NB4 (cell line): Measurements from ENCODE around the gene TMCC1.

Experiments used
- MAX ChIP-seq: IDR thresholded peaks from 2 replicates; pipeline ENCODE4 v1.6.1; 2011; ENCODE audit warnings: low read depth, low read length
- MYC ChIP-seq: IDR thresholded peaks from 2 replicates; pipeline ENCODE4 v1.6.1; 2011; ENCODE audit warnings: low read depth, low read length
- POLR2A ChIP-seq: IDR thresholded peaks from 2 replicates; pipeline ENCODE4 v1.6.1; 2011; ENCODE audit warnings: mild to moderate bottlenecking; ENCODE audit not compliant: insufficient read length; ENCODE audit errors: extremely low read depth
- TF ChIP-seq, protein P1 (sequence below): IDR thresholded peaks from one replicate; pipeline ENCODE4 v1.5.1; 2012; ENCODE audit warnings: low read depth, low read length

GRCh38 chr3:129722527-129722926, 171.0 kb downstream of the TMCC1 start:
- TF ChIP-seq POLR2A (no peak), MAX (no peak), MYC (no peak)
- TF ChIP-seq, protein P1, sequence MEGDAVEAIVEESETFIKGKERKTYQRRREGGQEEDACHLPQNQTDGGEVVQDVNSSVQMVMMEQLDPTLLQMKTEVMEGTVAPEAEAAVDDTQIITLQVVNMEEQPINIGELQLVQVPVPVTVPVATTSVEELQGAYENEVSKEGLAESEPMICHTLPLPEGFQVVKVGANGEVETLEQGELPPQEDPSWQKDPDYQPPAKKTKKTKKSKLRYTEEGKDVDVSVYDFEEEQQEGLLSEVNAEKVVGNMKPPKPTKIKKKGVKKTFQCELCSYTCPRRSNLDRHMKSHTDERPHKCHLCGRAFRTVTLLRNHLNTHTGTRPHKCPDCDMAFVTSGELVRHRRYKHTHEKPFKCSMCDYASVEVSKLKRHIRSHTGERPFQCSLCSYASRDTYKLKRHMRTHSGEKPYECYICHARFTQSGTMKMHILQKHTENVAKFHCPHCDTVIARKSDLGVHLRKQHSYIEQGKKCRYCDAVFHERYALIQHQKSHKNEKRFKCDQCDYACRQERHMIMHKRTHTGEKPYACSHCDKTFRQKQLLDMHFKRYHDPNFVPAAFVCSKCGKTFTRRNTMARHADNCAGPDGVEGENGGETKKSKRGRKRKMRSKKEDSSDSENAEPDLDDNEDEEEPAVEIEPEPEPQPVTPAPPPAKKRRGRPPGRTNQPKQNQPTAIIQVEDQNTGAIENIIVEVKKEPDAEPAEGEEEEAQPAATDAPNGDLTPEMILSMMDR, result no peak
